Peyer's patch (tissue), 4 donors: ENCODE measurements around the gene MAP1LC3B2. TPM values are rescaled to one million over a fixed set of nuclear protein-coding genes. Genes with fewer than 3 reads are reported as not detected.

ENCODE experiments used
- DNase-seq, 3 donors: peaks; one replicate each; pipeline ENCODE4 v3.0.0-alpha.2; 2017 to 2019
- H3K27ac ChIP-seq, 4 donors: fragments of 200-600 bp; sonication (generic); one replicate each; pipeline ENCODE4 v1.5.1; 2016 to 2019
- H3K27me3 ChIP-seq, 2 donors: fragments of 200-600 bp; sonication (generic); one replicate each; pipeline ENCODE4 v1.5.1; 2019
- H3K36me3 ChIP-seq, 3 donors: fragments of 200-600 bp; sonication (generic); one replicate each; pipeline ENCODE4 v1.5.1; 2016 to 2019
- H3K4me1 ChIP-seq, 4 donors: fragments of 200-600 bp; sonication (generic); one replicate each; pipeline ENCODE4 v1.5.1; 2016 to 2019
- H3K4me3 ChIP-seq, 4 donors: fragments of 200-600 bp; sonication (generic); 1 replicate in 3 of 4; 2 replicates in 1 of 4; pipeline ENCODE4 v1.5.1; 2016 to 2019; ENCODE audit warnings: mild to moderate bottlenecking in 1 of 4
- H3K9me3 ChIP-seq, 4 donors: fragments of 200-600 bp; sonication (generic); one replicate each; pipeline ENCODE4 v1.5.1; 2016 to 2019; ENCODE audit warnings: mild to moderate bottlenecking in 1 of 4
- CTCF ChIP-seq, 6 experiments: fragments of 450-650 bp in 4 of 6; fragments of 200-600 bp in 2 of 6; sonication (generic) in 1 of 6; IDR thresholded peaks; one replicate each; pipeline ENCODE4 v1.5.1; 2017 to 2019; ENCODE audit warnings: antibody characterized with exemption in 6 of 6, mild to moderate bottlenecking in 3 of 6, moderate library complexity in 1 of 6
- POLR2A ChIP-seq, 2 donors: fragments of 450-650 bp; IDR thresholded peaks; one replicate each; pipeline ENCODE4 v1.5.1; 2017; ENCODE audit warnings: antibody characterized with exemption in 2 of 2, mild to moderate bottlenecking in 2 of 2, moderate library complexity in 2 of 2
- total RNA-seq, 4 donors: library from RNA; depleted of rRNA; stranded (reverse); fragments of >200 nt; gene quantifications; one replicate each; pipeline ENCODE4 v1.1.0, GENCODE V29; 2016

MAP1LC3B2 gene
- total RNA-seq = 1 to 10 TPM in 1 of 4 donors, not detected in 3; 1.9 TPM

GRCh38 chr12:116559162-116559935 lies at the start of gene MAP1LC3B2:
MAP1LC3B2 (plus strand) TSS chr12:116559381; CDS start chr12:116575943, 16,562 bp downstream.
- no peaks in the 10 kb centered on the region for H3K27me3 ChIP-seq
- H3K9me3 ChIP-seq = no peaks in the 10 kb centered on the region
- no peak for TF ChIP-seq CTCF (IDR thresholded peaks at IDR 0.05)
- no peak for TF ChIP-seq POLR2A (IDR thresholded peaks at IDR 0.05)
- peak within 1 kb of the TSS; percentile 69 to 86 (median 75) for H3K27ac ChIP-seq
- no peaks in the 10 kb centered on the region for H3K36me3 ChIP-seq
- DNase-seq = peak; percentile 81 to 93 (median 91)
- H3K4me1 ChIP-seq = peaks cover 4 to 15% (median 11%) of the 10 kb centered on the region in 4 donors
- peak within 1 kb of the TSS; percentile 2 to 38 (median 14) for H3K4me3 ChIP-seq

- no peak for DNase-seq
- no peak overlapping the region for H3K4me3 ChIP-seq
- H3K27me3 ChIP-seq = no peaks in the 10 kb centered on the region
- TF ChIP-seq POLR2A (IDR thresholded peaks at IDR 0.05) = no peak
- TF ChIP-seq CTCF (IDR thresholded peaks at IDR 0.05) = no peak
- H3K9me3 ChIP-seq = no peaks in the 10 kb centered on the region
- H3K36me3 ChIP-seq = no peaks in the 10 kb centered on the region
- no peak overlapping the region for H3K27ac ChIP-seq
- H3K4me1 ChIP-seq = peaks cover 0 to under 1% (median 0%) of the 10 kb centered on the region in 4 donors
Observed at GRCh38 chr12:116513944-116514343, 45.2 kb upstream of the MAP1LC3B2 start.

GRCh38 chr12:116515684-116516083 lies 43.5 kb upstream of the MAP1LC3B2 start:
- no peak for DNase-seq
- no peaks in the 10 kb centered on the region for H3K36me3 ChIP-seq

GRCh38 chr12:116516657-116517056 lies 42.5 kb upstream of the MAP1LC3B2 start:
- no peak for DNase-seq
- no peak for TF ChIP-seq CTCF (IDR thresholded peaks at IDR 0.05)
- TF ChIP-seq POLR2A (IDR thresholded peaks at IDR 0.05) = no peak
- H3K9me3 ChIP-seq = no peaks in the 10 kb centered on the region
- no peak overlapping the region for H3K27ac ChIP-seq
- no peak overlapping the region for H3K4me3 ChIP-seq
- no peaks in the 10 kb centered on the region for H3K36me3 ChIP-seq
- no peaks in the 10 kb centered on the region for H3K4me1 ChIP-seq
- no peaks in the 10 kb centered on the region for H3K27me3 ChIP-seq

More at GRCh38 chr12:116515684-116516083, 43.5 kb upstream of the MAP1LC3B2 start:
- TF ChIP-seq CTCF (IDR thresholded peaks at IDR 0.05) = no peak
- Histone ChIP-seq H3K9me3 (no peaks in the 10 kb centered on the region), H3K4me3 (no peak overlapping the region), H3K27me3 (no peaks in the 10 kb centered on the region), H3K27ac (no peak overlapping the region), H3K4me1 (no peaks in the 10 kb centered on the region)

GRCh38 chr12:116517431-116518045 lies 41.6 kb upstream of the MAP1LC3B2 start:
- TF ChIP-seq POLR2A (IDR thresholded peaks at IDR 0.05) (no peak), CTCF (IDR thresholded peaks at IDR 0.05) (no peak)
- H3K27me3 ChIP-seq = no peaks in the 10 kb centered on the region
- no peaks in the 10 kb centered on the region for H3K9me3 ChIP-seq
- H3K27ac ChIP-seq = no peak overlapping the region
- no peaks in the 10 kb centered on the region for H3K4me1 ChIP-seq
- no peak overlapping the region for H3K4me3 ChIP-seq
- no peak for DNase-seq
- H3K36me3 ChIP-seq = no peaks in the 10 kb centered on the region
